Stimulated activated CD8-positive, alpha-beta memory T cell treated with anti-CD3 and anti-CD28 coated beads, Interleukin-4, amount 100 ng/mL, for 4 hours (primary cell): ENCODE measurements around the gene DVL1.

Experiments
- DNase-seq, 2 donors: peaks; one replicate each; pipeline ENCODE4 v3.0.0-alpha.2; 2020; ENCODE audit warnings: low read depth in 2 of 2, low spot score in 1 of 2

Gene DVL1

GRCh38 chr1:1312450-1313314 lies 36.5 kb downstream of the DVL1 start:
- no peak for DNase-seq

GRCh38 chr1:1311107-1312104 lies 37.8 kb downstream of the DVL1 start:
- no peak for DNase-seq

- DNase-seq, result no peak
Measured at GRCh38 chr1:1310476-1311053, 38.7 kb downstream of the DVL1 start.

GRCh38 chr1:1310109-1310385 lies 39.2 kb downstream of the DVL1 start:
- no peak for DNase-seq

- no peak for DNase-seq
Measured at GRCh38 chr1:1309251-1310108, 39.7 kb downstream of the DVL1 start.

GRCh38 chr1:1308756-1309250 lies 40.4 kb downstream of the DVL1 start:
- DNase-seq, result no peak

GRCh38 chr1:1307923-1308755 lies 41.1 kb downstream of the DVL1 start, which contains the start of the genes ACAP3 and PUSL1:
ACAP3 (minus strand) TSS chr1:1307930; CDS start chr1:1307815, 115 bp downstream.
PUSL1 (plus strand) TSS chr1:1308597; CDS start chr1:1308644, 47 bp downstream.
- peak; percentile 53 to 73 for DNase-seq

GRCh38 chr1:1307261-1307922 lies 41.8 kb downstream of the DVL1 start:
- DNase-seq, result no peak

GRCh38 chr1:1306661-1307260 lies 42.5 kb downstream of the DVL1 start:
- no peak for DNase-seq

- no peak for DNase-seq
Measured at GRCh38 chr1:1306070-1306660, 43.1 kb downstream of the DVL1 start.

- DNase-seq, result peak; percentile 51 to 67
Measured at GRCh38 chr1:1305300-1306069, 43.7 kb downstream of the DVL1 start.

GRCh38 chr1:1304331-1305299 lies 44.6 kb downstream of the DVL1 start:
- DNase-seq, result no peak

- no peak for DNase-seq
Measured at GRCh38 chr1:1303736-1304135, 45.5 kb downstream of the DVL1 start.

GRCh38 chr1:1302951-1303509 lies 46.2 kb downstream of the DVL1 start:
- no peak for DNase-seq

- DNase-seq, result no peak
Measured at GRCh38 chr1:1302006-1302430, 47.2 kb downstream of the DVL1 start.

GRCh38 chr1:1300352-1300739 lies 48.9 kb downstream of the DVL1 start:
- no peak for DNase-seq
